Activated naive CD8-positive, alpha-beta T cell treated with anti-CD3 and anti-CD28 coated beads for 36 hours (primary cell): ENCODE results near the gene RXYLT1. TPM values are rescaled to one million over a fixed set of nuclear protein-coding genes. Genes with fewer than 3 reads are reported as not detected.
"Not testable (repeated sequence)": the region's sequence is repeated elsewhere in the genome, so short reads cannot be mapped to it uniquely, and the experiment has no call there.

Experiments used
- DNase-seq: peaks from one replicate; pipeline ENCODE4 v3.0.0; 2021
- H3K27ac Mint-ChIP-seq: one replicate; pipeline ENCODE4 v1.8.0; 2022; ENCODE audit warnings: mild to moderate bottlenecking, moderate library complexity, mixed read lengths
- H3K27me3 Mint-ChIP-seq: one replicate; pipeline ENCODE4 v1.8.0; 2022; ENCODE audit warnings: mild to moderate bottlenecking, mixed read lengths
- H3K36me3 Mint-ChIP-seq: one replicate; pipeline ENCODE4 v1.8.0; 2021; ENCODE audit warnings: mild to moderate bottlenecking, mixed read lengths
- H3K4me1 Mint-ChIP-seq: one replicate; pipeline ENCODE4 v1.8.0; 2021; ENCODE audit warnings: mixed read lengths
- H3K4me3 Mint-ChIP-seq: one replicate; pipeline ENCODE4 v1.8.0; 2022; ENCODE audit warnings: mild to moderate bottlenecking, moderate library complexity, mixed read lengths
- H3K9me3 Mint-ChIP-seq: one replicate; pipeline ENCODE4 v1.8.0; 2022; ENCODE audit warnings: mixed read lengths
- total RNA-seq, 2 experiments: library from RNA; stranded (reverse); gene quantifications; one replicate each; pipeline ENCODE4 v1.2.3, GENCODE V29; 2021

The RXYLT1 gene, protein sequence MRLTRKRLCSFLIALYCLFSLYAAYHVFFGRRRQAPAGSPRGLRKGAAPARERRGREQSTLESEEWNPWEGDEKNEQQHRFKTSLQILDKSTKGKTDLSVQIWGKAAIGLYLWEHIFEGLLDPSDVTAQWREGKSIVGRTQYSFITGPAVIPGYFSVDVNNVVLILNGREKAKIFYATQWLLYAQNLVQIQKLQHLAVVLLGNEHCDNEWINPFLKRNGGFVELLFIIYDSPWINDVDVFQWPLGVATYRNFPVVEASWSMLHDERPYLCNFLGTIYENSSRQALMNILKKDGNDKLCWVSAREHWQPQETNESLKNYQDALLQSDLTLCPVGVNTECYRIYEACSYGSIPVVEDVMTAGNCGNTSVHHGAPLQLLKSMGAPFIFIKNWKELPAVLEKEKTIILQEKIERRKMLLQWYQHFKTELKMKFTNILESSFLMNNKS
- total RNA-seq = 10 to 100 TPM; 24.5 to 27.6 TPM

DNA sequence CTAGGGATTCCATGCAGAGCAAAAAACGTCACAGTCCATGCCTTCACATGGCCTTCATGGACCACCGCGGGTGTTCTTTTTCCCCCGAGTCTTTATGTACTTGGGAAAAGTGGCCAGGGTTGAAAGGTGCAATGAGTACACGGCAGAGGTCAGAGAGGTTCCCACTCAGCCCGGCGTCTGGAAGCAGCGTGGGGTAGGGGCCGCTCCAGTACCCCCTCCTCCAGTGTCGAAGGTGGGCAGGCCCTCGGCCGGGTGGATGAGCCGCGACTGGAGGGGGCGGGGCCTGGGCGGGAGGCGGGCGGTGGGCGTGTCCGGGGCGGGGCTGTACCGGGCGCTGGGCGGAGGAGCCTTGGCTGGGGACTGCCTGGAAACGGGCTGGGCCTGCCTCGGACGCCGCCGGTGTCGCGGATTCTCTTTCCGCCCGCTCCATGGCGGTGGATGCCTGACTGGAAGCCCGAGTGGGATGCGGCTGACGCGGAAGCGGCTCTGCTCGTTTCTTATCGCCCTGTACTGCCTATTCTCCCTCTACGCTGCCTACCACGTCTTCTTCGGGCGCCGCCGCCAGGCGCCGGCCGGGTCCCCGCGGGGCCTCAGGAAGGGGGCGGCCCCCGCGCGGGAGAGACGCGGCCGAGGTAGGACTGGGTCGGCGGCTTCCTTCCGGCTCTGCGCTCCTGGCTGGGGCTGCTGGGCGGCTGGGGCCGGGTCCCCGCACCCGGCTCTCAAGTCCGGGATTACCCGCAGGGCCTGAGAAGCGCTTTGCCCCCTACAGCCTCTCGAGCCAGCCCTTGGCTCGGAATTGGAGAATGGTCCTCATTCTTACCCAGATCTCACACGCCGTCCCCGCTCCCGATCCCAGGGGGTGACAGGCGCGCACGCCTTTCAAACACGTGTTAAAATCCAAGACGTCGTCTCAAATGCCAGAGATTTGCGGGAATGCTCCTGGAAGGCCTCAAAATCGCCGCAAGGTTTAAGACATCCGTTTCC lies at the start of gene RXYLT1:
Gene RXYLT1 (plus strand): TSS at position 412 of the 984 bp plus-strand sequence. CDS start 52 bp downstream, at position 464.
- no peaks in the 10 kb centered on the region for H3K27me3 Mint-ChIP-seq
- no peaks in the 10 kb centered on the region for H3K9me3 Mint-ChIP-seq
- H3K36me3 Mint-ChIP-seq = peaks cover 32% of the 10 kb centered on the region
- H3K4me1 Mint-ChIP-seq = peaks cover 21% of the 10 kb centered on the region
- peak within 1 kb of the TSS; percentile 99 for H3K4me3 Mint-ChIP-seq
- H3K27ac Mint-ChIP-seq = peak within 1 kb of the TSS; percentile 96
- DNase-seq = peak; percentile 83

DNA sequence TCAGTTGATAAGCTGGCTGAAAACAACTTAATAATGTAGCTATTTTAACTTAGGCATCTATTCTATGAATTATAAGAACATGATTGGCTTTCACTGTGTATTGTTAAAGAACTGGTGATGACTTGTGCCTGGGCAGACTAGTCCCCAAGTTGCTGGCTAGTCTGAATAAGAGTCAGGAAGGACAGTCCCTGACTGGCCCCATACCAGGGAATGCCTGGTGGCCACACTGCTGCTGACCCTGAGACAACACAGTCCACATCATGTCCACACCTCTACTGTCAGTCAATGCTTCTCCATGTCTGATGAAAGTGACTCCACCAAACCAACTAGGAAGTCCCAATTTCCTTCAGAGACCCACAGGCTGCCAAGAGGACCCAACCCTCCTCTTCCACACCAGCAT lies 46.9 kb upstream of the RXYLT1 start:
- not testable (repeated sequence) for DNase-seq, H3K4me3 Mint-ChIP-seq, H3K4me1 Mint-ChIP-seq, H3K27me3 Mint-ChIP-seq, H3K9me3 Mint-ChIP-seq, H3K27ac Mint-ChIP-seq, H3K36me3 Mint-ChIP-seq

DNA sequence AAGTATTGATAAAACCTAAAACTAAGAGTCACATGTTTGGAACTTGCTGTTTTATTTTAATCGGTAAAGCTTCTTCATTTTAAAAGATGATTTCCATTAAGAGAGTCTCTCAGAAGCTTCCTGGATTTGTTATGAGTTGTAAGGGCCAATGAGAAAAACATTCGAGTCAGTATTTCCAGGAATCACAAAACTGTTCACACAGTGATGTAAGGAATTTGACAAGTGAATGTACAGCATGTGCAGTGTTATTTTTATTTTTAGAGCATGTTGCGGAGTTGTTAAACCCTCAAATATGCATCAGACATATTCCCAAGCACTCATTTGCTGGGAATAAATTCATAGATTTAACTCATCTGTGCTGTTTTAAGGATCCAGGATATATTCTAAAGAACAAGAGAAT lies 46.1 kb upstream of the RXYLT1 start:
- not testable (repeated sequence) for DNase-seq, H3K27ac Mint-ChIP-seq, H3K4me1 Mint-ChIP-seq, H3K4me3 Mint-ChIP-seq, H3K9me3 Mint-ChIP-seq, H3K27me3 Mint-ChIP-seq, H3K36me3 Mint-ChIP-seq

DNA sequence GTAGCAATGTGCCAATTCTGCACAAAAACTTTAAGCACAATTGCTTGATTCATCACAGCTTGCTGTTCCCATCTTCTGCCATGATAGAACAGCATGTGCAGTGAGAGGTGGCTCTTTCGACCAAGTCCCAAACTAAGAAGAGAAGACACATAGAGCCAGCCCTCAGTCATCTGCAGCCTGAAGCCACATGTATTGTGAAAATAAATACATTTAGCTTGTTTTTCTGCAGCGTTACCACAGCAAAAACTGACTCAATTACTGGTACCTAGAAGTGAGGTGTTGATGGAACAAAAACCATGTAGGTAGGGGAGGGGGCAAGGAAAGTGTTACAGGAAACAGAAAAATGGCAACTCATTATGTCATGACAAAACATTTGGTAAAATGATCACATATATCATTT lies 39.2 kb upstream of the RXYLT1 start:
- not testable (repeated sequence) for H3K9me3 Mint-ChIP-seq, H3K27ac Mint-ChIP-seq, H3K27me3 Mint-ChIP-seq, H3K4me3 Mint-ChIP-seq, H3K36me3 Mint-ChIP-seq, H3K4me1 Mint-ChIP-seq, DNase-seq

DNA sequence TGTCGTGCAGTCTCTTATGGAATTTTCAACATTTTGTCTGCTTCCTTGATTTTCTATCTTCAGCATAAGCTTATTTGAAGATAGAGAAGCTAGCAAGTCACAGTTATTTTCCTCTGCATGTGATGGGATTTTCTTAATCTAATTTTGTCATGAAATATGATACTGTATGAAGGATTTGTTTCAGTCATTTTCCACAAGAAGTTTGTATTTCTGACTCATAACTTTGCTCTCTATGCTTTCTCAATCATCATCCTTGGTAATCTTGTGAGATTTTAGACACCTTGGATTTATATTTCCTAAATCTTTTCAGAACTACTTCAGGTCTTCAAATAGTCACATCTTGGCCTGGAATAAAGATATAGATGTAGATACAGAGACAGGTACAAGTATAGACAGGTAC lies 38.3 kb upstream of the RXYLT1 start:
- not testable (repeated sequence) for H3K27me3 Mint-ChIP-seq, H3K4me3 Mint-ChIP-seq, H3K4me1 Mint-ChIP-seq, H3K9me3 Mint-ChIP-seq, H3K27ac Mint-ChIP-seq, H3K36me3 Mint-ChIP-seq, DNase-seq

DNA sequence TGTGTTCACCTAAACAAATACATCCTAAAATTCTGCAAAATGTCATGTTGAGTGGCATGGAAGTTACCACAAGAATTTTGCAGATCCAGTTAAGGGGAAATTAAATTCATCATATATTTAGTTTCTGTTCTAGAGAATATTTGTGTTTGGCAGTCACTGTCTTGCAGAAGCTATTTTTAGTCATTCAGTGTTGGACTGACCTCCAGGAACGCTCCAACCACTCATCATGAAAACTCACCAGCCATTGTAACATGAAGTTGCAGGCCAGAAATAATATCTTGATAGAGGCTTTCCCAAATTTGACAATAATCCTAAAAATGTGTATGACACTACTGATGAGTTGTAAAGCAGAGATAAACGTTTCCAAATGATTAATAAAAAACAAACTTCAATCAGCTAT lies 35.6 kb upstream of the RXYLT1 start:
- not testable (repeated sequence) for H3K4me3 Mint-ChIP-seq, DNase-seq, H3K9me3 Mint-ChIP-seq, H3K27me3 Mint-ChIP-seq, H3K36me3 Mint-ChIP-seq, H3K4me1 Mint-ChIP-seq, H3K27ac Mint-ChIP-seq

DNA sequence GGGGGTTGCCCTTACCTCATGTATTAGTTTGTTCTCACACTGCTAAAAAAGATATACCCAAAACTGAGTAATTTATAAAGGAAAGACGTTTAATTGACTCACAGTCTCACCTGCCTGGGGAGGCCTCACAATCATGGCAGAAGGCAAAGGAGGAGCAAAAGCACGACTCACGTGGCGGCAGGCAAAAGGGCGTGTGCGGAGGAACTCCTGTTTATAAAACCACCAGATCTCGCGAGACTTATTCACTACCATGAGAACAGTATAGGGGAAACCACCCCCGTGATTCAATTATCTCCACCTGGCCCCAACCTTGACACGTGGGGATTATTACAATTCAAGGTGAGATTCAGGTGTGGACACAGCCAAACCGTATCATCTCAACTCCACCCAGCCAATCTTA lies 33.2 kb upstream of the RXYLT1 start:
- H3K4me3 Mint-ChIP-seq, H3K36me3 Mint-ChIP-seq, H3K27ac Mint-ChIP-seq, H3K4me1 Mint-ChIP-seq, H3K27me3 Mint-ChIP-seq, DNase-seq, H3K9me3 Mint-ChIP-seq: not testable (repeated sequence)

DNA sequence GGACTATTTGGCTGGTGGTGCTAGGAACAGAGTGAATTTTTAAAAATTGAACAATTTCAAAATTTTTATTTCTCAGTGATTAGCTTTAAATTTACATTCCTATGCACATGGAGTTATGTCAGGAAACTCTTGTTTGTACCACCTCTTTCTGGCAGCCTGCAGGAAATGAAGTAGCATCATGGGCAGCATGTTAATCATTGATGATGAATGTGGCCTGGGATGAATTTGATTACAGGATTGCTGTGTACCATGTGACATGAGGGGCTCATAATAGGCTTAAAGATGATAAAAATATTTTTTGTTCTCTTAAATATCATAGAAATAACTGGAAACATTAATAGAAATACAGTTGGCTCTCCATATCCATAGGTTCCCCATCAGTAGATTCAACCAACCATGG lies 32.6 kb upstream of the RXYLT1 start:
- DNase-seq, H3K4me1 Mint-ChIP-seq, H3K27ac Mint-ChIP-seq, H3K4me3 Mint-ChIP-seq, H3K9me3 Mint-ChIP-seq, H3K27me3 Mint-ChIP-seq, H3K36me3 Mint-ChIP-seq: not testable (repeated sequence)

DNA sequence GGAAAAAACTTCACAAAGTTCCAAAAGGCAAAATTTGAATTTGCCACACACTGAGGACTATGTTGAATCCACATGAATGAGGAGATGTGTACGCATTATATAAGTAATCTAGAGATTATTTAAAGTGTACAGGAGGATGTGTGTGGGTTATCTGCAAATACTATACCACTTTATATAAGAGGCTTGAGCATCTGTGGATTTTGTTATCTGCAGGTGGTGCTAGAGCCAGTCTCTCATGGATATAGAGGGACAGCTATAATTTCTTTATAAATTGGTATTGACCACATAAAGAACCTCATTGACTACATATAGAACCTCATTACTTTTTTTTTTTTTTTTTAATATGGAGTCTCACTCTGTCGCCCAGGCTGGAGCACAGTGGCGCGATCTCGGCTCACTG lies 32.2 kb upstream of the RXYLT1 start:
- Mint-ChIP-seq H3K36me3 (no peaks in the 10 kb centered on the region), H3K4me3 (no peak overlapping the region), H3K27ac (no peak overlapping the region), H3K27me3 (no peaks in the 10 kb centered on the region), H3K9me3 (no peaks in the 10 kb centered on the region), H3K4me1 (peaks cover 5% of the 10 kb centered on the region)
- no peak for DNase-seq

DNA sequence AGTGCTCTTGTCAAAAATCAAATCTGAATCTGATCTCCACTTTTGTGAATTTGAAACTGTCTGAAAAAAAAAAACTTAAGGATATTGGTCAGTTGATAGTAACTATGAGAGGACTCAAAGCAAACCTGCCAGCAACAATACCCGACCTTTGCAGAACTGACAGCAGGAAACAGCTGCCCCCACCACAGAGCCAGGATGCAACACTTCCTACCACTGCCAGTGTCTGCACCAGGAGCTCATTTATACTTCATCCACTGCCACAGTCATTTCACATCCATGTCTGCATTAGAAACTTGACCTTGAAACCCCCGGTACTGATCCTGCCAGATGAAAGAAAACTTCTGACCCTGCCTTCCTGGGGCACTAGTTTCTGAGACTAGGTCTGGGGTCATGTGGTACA lies 27.4 kb upstream of the RXYLT1 start:
- no peaks in the 10 kb centered on the region for H3K9me3 Mint-ChIP-seq
- peaks cover 9% of the 10 kb centered on the region for H3K4me1 Mint-ChIP-seq
- H3K27ac Mint-ChIP-seq = no peak overlapping the region
- peaks cover 5% of the 10 kb centered on the region for H3K27me3 Mint-ChIP-seq
- H3K4me3 Mint-ChIP-seq = no peak overlapping the region
- peak; percentile 11 for DNase-seq
- H3K36me3 Mint-ChIP-seq = no peaks in the 10 kb centered on the region

DNA sequence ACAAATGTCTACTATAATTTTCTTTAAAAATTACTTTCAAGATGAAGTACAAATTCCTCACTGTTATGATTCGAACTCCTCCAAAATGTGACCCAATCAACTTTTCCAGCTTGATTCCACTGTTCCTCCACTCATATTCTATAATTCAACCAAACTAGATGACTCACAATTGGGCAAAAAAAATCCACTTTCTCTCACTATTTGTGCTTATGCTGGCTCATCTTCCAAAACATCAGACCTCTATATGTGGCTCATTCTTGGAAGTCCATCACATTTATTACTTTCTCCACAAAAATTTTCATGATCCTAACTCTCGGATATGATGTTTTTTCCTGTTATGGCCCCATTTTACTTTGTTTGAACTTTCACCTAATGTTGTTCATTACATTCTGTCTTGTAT lies 26.9 kb upstream of the RXYLT1 start:
- Mint-ChIP-seq H3K4me3 (no peak overlapping the region), H3K27ac (no peak overlapping the region), H3K9me3 (no peaks in the 10 kb centered on the region), H3K4me1 (peaks cover 9% of the 10 kb centered on the region), H3K36me3 (no peaks in the 10 kb centered on the region), H3K27me3 (peaks cover 7% of the 10 kb centered on the region)
- DNase-seq = no peak

DNA sequence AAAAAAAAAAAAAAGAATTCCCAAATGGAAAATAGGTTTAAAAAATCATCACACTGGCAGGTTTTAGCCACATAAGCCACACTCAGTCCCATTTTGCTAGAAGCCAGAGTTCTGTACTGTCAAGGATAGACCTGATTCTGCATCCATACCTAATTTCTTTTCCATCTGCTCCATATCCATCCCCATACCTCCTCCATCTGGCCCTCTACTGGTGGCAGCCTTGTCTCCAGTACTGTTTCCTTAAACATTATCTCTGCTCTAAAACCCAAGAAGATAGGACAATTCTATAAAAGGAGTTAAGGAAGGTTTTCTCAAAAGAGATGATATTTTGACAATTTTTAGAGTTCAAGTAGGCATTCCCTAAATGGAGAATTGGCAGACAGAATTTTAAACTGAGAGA lies 26.0 kb upstream of the RXYLT1 start:
- Mint-ChIP-seq H3K27ac (no peak overlapping the region), H3K4me3 (no peak overlapping the region), H3K4me1 (peaks cover 9% of the 10 kb centered on the region), H3K27me3 (peaks cover 12% of the 10 kb centered on the region), H3K36me3 (no peaks in the 10 kb centered on the region), H3K9me3 (no peaks in the 10 kb centered on the region)
- DNase-seq = no peak

DNA sequence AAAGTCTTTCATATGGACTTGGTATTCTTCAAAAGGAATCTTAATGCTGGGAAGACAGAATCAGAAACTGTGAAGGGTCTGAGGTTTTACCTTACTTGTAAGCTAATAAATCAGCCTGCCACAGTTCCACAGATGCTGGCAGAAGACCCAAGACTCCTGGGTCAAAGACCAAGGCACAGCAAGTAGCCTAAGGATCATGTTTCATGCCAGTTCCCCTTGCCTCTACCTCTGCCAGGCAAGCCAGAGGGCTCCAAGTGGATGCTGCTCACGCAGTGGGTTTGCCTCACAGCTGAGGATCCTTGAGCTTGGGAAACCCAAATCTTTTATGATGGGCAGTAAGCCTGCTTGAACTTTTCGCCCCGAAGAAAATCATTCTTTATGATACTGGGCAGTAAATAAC lies 15.2 kb upstream of the RXYLT1 start:
- Mint-ChIP-seq H3K27me3 (peaks cover 19% of the 10 kb centered on the region), H3K27ac (no peak overlapping the region), H3K4me3 (no peak overlapping the region), H3K9me3 (peaks cover 2% of the 10 kb centered on the region), H3K36me3 (no peaks in the 10 kb centered on the region), H3K4me1 (no peaks in the 10 kb centered on the region)
- DNase-seq = no peak

DNA sequence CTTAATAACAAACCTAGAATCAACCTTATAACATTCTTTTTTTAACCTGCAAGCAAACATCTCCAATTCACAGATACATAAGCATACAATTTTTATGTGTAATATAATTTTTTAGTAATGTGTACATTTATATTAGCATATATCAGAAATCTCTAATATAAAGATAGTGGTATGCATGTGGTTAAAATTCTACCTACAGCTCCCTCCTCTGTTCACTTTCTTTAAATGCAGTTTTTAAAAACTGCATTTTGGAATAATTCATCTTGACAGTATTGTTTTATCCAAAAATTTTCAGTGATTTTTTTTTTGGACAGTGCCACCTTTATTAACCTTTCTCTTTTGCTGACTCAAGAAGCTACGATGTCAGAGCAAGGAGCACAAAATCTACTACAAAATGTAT lies 13.2 kb upstream of the RXYLT1 start:
- H3K4me3 Mint-ChIP-seq = no peak overlapping the region
- peaks cover 2% of the 10 kb centered on the region for H3K36me3 Mint-ChIP-seq
- peaks cover 11% of the 10 kb centered on the region for H3K9me3 Mint-ChIP-seq
- H3K27ac Mint-ChIP-seq = no peak overlapping the region
- peaks cover 19% of the 10 kb centered on the region for H3K27me3 Mint-ChIP-seq
- no peak for DNase-seq
- H3K4me1 Mint-ChIP-seq = peaks cover 2% of the 10 kb centered on the region

DNA sequence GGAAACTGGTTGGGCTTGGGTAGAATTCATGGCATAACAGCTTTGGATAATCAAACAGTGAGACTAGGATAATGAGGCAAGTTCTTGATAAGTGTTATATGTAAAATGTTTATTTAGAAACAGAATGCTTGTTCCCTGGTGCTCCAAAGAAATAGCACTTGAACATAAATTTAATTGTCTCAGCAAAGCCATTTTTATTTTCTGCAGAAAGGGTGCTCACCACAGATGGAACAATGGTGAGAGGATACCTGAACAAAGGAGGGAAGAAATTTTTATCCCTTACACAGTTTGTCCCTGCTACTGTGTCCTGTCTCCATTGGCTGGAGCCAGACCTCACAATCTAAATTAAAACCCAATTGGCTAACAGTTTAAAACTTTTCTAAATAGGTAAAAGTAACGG lies 9.3 kb upstream of the RXYLT1 start:
- no peak for DNase-seq
- Mint-ChIP-seq H3K27me3 (peaks cover 4% of the 10 kb centered on the region), H3K9me3 (peaks cover 11% of the 10 kb centered on the region), H3K27ac (no peak overlapping the region), H3K4me3 (no peak overlapping the region), H3K36me3 (peaks cover 4% of the 10 kb centered on the region), H3K4me1 (peaks cover 2% of the 10 kb centered on the region)
